HUES64 (cell line): ENCODE data around the gene TIGD3.

Experiments
- H3K27ac ChIP-seq: 2 replicates; pipeline ENCODE4 v1.7.0; 2013; ENCODE audit warnings: low read depth, low read length, inconsistent platforms
- H3K27me3 ChIP-seq: 2 replicates; pipeline ENCODE4 v1.6.1; 2013; ENCODE audit warnings: mild to moderate bottlenecking, low read length; ENCODE audit not compliant: insufficient read depth
- H3K36me3 ChIP-seq: 2 replicates; pipeline ENCODE4 v1.6.1; 2013; ENCODE audit warnings: mild to moderate bottlenecking, low read length; ENCODE audit not compliant: insufficient read depth
- H3K4me1 ChIP-seq: 2 replicates; pipeline ENCODE4 v1.6.1; 2013; ENCODE audit warnings: mild to moderate bottlenecking, low read length, moderate library complexity; ENCODE audit not compliant: insufficient read depth
- H3K4me3 ChIP-seq: 2 replicates; pipeline ENCODE4 v1.5.1; 2013; ENCODE audit warnings: mild to moderate bottlenecking, low read length, moderate library complexity
- H3K9ac ChIP-seq: 2 replicates; pipeline ENCODE4 v1.6.1; 2013; ENCODE audit warnings: mild to moderate bottlenecking, low read depth, low read length
- H3K9me3 ChIP-seq: 2 replicates; pipeline ENCODE4 v1.6.1; 2013; ENCODE audit warnings: low read depth, low read length; ENCODE audit not compliant: insufficient read depth
- WGBS: fragments of 150-250, 120-280 bp; methylation state at CpG from one replicate; pipeline ENCODE4 v1.1.7; 2013; ENCODE audit warnings: missing lambda C conversion rate; 5-methylcytosine and 5-hydroxymethylcytosine counted together

The TIGD3 gene

DNA sequence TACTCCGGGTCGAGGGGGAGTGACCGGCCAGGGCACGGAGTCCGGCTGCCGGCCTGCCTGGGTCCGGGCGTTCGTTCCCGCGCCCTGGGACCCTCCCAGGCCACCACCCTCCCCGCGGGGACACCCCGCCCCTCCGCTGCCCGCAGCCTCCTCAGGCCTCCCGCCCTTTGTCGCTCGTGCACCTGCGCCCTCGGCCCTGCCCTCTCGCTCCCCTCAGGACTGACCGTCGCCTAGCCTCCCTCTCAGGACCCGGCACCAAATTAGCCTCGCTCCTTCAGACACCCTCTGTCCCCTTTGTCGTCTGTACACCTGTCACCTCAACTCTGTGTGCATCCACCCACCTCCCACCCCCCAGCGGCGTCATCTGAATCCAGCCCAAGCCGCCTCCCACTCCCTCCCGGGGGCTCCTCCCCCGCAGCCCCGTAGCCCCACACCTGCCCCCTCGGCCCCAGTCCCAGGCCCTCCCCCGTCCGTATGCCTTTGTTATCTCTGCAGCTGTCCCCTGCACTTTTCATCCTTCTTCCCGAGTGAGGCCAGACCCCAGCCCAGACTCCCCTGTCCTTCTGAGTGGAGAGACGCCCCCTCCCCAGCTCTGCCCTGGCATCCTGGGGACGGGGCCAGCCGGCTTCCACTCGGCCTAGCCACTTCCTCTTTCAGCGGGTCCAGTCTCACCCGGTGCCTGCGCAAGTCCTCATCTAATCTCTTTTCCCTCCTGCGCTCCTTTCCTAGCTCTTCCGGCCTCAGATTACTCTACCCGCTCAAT is 643 bp downstream of the TIGD3 start:
- Histone ChIP-seq H3K9ac (peak overlapping the region; percentile 43; the same call in 1 of the 2 replicates), H3K27me3 (peaks cover 34% of the 10 kb centered on the region), H3K4me1 (peaks cover 6% of the 10 kb centered on the region; the same call in 1 of the 2 replicates), H3K9me3 (no peaks in the 10 kb centered on the region), H3K27ac (no peak overlapping the region), H3K36me3 (peaks cover 31% of the 10 kb centered on the region), H3K4me3 (peak overlapping the region; percentile 65)
- WGBS = 3% methylated on average over 47 of the region's 47 CpGs

GRCh38 chr11:65355776-65356393 is 1.3 kb downstream of the TIGD3 start:
- peaks cover 25% of the 10 kb centered on the region for H3K36me3 ChIP-seq
- H3K9ac ChIP-seq = 0 out of 2 replicates have a peak overlapping the region, but pooled peaks have one; percentile 3
- H3K4me3 ChIP-seq = peak overlapping the region; percentile 65
- H3K27me3 ChIP-seq = peaks cover 34% of the 10 kb centered on the region
- no peak overlapping the region for H3K27ac ChIP-seq
- no peaks in the 10 kb centered on the region for H3K9me3 ChIP-seq
- peaks cover 6% of the 10 kb centered on the region; the same call in 1 of the 2 replicates for H3K4me1 ChIP-seq
- WGBS = 74% methylated on average over 35 of the region's 35 CpGs

GRCh38 chr11:65356394-65356972 is 1.9 kb downstream of the TIGD3 start:
- Histone ChIP-seq H3K9me3 (no peaks in the 10 kb centered on the region), H3K9ac (no peak overlapping the region), H3K4me3 (no peak overlapping the region; the same call in 1 of the 2 replicates), H3K36me3 (peaks cover 19% of the 10 kb centered on the region), H3K27me3 (peaks cover 34% of the 10 kb centered on the region), H3K4me1 (peaks cover 6% of the 10 kb centered on the region; the same call in 1 of the 2 replicates), H3K27ac (no peak overlapping the region)
- WGBS = 93% methylated on average over 30 of the region's 30 CpGs

- 89% methylated on average over 7 of the region's 8 CpGs for WGBS
- peaks cover 34% of the 10 kb centered on the region for H3K27me3 ChIP-seq
- H3K4me1 ChIP-seq = peaks cover 6% of the 10 kb centered on the region; the same call in 1 of the 2 replicates
- no peaks in the 10 kb centered on the region for H3K9me3 ChIP-seq
- H3K4me3 ChIP-seq = no peak overlapping the region
- no peak overlapping the region for H3K27ac ChIP-seq
- H3K36me3 ChIP-seq = peaks cover 6% of the 10 kb centered on the region; the same call in 1 of the 2 replicates
- no peak overlapping the region for H3K9ac ChIP-seq
Measured at GRCh38 chr11:65357856-65358356, 3.4 kb downstream of the TIGD3 start.

GRCh38 chr11:65362320-65362931 is 7.9 kb downstream of the TIGD3 start:
- H3K4me1 ChIP-seq = peaks cover 6% of the 10 kb centered on the region; the same call in 1 of the 2 replicates
- H3K9ac ChIP-seq = no peak overlapping the region
- H3K9me3 ChIP-seq = no peaks in the 10 kb centered on the region
- H3K27ac ChIP-seq = no peak overlapping the region
- no peak overlapping the region for H3K4me3 ChIP-seq
- H3K36me3 ChIP-seq = no peaks in the 10 kb centered on the region
- 93% methylated on average over 10 of the region's 10 CpGs for WGBS
- peaks cover 9% of the 10 kb centered on the region for H3K27me3 ChIP-seq

DNA sequence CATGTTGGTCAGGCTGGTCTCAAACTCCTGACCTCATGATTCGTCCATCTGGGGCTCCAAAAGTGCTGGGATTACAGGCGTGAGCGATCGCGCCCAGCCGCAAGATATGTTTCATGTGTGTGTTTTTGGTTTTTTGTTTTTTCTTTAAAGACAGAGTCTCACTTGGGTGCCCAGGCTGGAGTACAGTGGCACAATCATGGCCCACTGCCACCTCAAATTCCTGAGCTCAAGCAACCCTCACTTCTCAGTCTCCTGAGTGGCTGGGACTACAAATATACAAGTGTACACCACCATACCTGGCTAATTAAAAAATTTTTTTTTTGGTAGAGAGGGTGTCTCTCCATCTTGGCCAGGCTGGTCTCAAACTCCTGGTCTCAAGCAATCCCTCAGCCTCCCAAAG is 8.4 kb downstream of the TIGD3 start:
- H3K4me1 ChIP-seq = peaks cover 6% of the 10 kb centered on the region; the same call in 1 of the 2 replicates
- H3K27ac ChIP-seq = no peak overlapping the region
- no peaks in the 10 kb centered on the region for H3K36me3 ChIP-seq
- no peaks in the 10 kb centered on the region for H3K9me3 ChIP-seq
- WGBS = 94% methylated on average over 6 of the region's 6 CpGs
- peaks cover 3% of the 10 kb centered on the region for H3K27me3 ChIP-seq
- H3K4me3 ChIP-seq = no peak overlapping the region
- H3K9ac ChIP-seq = no peak overlapping the region

GRCh38 chr11:65363770-65364169 is 9.2 kb downstream of the TIGD3 start:
- no peak overlapping the region for H3K27ac ChIP-seq
- no peak overlapping the region for H3K4me3 ChIP-seq
- no peaks in the 10 kb centered on the region for H3K36me3 ChIP-seq
- no peaks in the 10 kb centered on the region for H3K27me3 ChIP-seq
- H3K9ac ChIP-seq = no peak overlapping the region
- WGBS = 94% methylated on average over 1 of the region's 3 CpGs
- H3K9me3 ChIP-seq = no peaks in the 10 kb centered on the region
- H3K4me1 ChIP-seq = peaks cover 6% of the 10 kb centered on the region; the same call in 1 of the 2 replicates

DNA sequence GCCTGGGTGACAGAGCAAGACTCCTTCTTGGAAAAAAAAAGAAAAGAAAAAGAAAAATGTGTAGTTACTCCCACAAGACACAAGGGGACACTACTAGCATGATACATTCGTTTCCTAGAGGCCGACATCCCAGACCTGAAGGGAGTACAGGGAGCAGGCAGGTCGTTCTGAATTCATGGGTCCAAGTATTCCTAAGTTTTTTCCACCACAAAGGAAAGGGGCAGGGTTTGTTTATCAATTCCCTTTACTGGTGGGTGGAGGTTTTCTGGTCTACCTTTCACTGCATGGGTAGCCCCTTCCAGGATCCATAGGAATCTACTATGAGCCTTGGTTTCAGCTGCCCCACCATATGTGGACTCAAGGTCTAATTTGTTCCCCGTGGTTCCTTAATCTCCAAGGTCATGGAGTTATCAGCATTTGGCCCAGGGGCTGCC is 11.8 kb downstream of the TIGD3 start:
- H3K9me3 ChIP-seq = no peaks in the 10 kb centered on the region
- no peak overlapping the region for H3K27ac ChIP-seq
- H3K36me3 ChIP-seq = no peaks in the 10 kb centered on the region
- 19% methylated on average over 4 of the region's 4 CpGs for WGBS
- H3K4me3 ChIP-seq = no peak overlapping the region
- no peak overlapping the region for H3K9ac ChIP-seq
- H3K4me1 ChIP-seq = no peaks in the 10 kb centered on the region; the same call in 1 of the 2 replicates
- no peaks in the 10 kb centered on the region for H3K27me3 ChIP-seq

DNA sequence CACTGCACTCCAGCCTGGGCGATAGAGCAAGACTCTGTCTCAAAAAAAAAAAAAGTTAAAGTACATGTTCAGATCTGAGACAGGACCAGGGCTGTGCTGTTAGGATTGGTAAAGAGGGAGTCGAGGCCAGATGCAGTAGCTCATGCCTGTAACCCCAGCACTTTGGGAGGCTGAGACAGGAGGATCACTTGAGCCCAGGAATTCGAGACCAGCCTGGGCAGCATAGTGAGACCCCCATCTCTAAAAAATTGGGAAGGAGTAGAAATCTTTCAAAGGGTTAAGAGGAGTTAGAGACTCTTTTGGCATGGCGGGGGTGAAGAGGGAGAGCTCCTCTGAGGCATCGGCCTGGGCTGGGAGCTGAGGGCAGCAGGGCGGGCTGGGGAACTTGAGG is 16.1 kb downstream of the TIGD3 start:
- Histone ChIP-seq H3K27ac (no peak overlapping the region), H3K36me3 (no peaks in the 10 kb centered on the region), H3K9me3 (no peaks in the 10 kb centered on the region), H3K27me3 (no peaks in the 10 kb centered on the region; the same call in 1 of the 2 replicates), H3K4me1 (no peaks in the 10 kb centered on the region; the same call in 1 of the 2 replicates), H3K4me3 (no peak overlapping the region), H3K9ac (no peak overlapping the region)
- WGBS = 91% methylated on average over 6 of the region's 6 CpGs

DNA sequence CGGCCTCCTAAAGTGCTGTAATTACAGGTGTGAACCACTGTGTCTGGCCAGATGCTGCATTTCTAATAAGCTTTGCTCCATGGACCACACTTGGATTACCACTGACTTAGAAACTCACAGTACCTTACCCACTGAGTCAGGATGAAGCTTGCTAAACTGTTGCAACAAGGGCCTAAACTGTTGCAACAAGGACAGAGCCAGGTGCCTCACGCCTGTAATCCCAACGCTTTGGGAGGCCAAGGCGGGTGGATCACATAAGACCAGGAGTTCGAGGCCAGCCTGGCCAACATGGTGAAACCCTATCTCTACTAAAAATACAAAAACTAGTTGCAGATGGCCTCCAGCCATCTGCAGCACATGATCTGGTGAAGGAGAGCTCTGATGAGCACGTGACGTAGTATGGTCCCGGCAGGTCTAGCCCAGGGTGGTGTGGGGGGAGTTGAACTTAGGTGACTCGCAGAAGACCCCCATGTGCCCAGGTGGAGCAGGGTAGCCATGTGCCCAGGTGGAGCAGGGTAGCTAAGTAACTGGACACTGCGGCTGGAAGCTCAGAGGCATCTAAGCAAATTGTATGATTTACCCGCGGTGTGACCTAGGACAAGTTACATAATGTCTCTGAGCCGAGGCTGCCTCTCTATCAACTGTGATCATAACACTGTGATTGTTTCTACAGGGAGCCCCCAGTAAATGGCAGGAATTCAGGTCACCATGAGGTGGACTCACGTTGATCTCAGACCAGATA is 19.5 kb downstream of the TIGD3 start:
- WGBS = 92% methylated on average over 14 of the region's 14 CpGs
- Histone ChIP-seq H3K36me3 (no peaks in the 10 kb centered on the region), H3K9ac (no peak overlapping the region), H3K27me3 (no peaks in the 10 kb centered on the region; the same call in 1 of the 2 replicates), H3K4me1 (no peaks in the 10 kb centered on the region), H3K4me3 (no peak overlapping the region), H3K9me3 (no peaks in the 10 kb centered on the region), H3K27ac (no peak overlapping the region)
